ENCODE data around the gene FAM72B.
"Not testable (repeated sequence)": the region's sequence is repeated elsewhere in the genome, so short reads cannot be mapped to it uniquely, and the experiment has no call there.

Gene FAM72B

GRCh38 chr1:121148489-121149190, 35.5 kb downstream of the FAM72B start:
- DNase-seq, result not testable (repeated sequence)

GRCh38 chr1:121140393-121140792, 43.7 kb downstream of the FAM72B start:
- not testable (repeated sequence) for DNase-seq

- DNase-seq, result not testable (repeated sequence)
These were observed 52.6 kb downstream of the FAM72B start for GRCh38 chr1:121131494-121131893.

- DNase-seq, result not testable (repeated sequence)
These were observed 65.7 kb downstream of the FAM72B start for GRCh38 chr1:121118480-121118824.

Data from CD4-positive, alpha-beta T cell treated with Interleukin-4 for 4 hours (primary cell).